Measurements from ENCODE around the gene TIPRL. TPM values are rescaled to one million over a fixed set of nuclear protein-coding genes. Genes with fewer than 3 reads are reported as not detected.
"Not testable (repeated sequence)": the region's sequence is repeated elsewhere in the genome, so short reads cannot be mapped to it uniquely, and the experiment has no call there.

Gene TIPRL
- total and polyA plus RNA-seq, 11 donors = 11.8 to 39.4 (median 32.7) TPM

DNA sequence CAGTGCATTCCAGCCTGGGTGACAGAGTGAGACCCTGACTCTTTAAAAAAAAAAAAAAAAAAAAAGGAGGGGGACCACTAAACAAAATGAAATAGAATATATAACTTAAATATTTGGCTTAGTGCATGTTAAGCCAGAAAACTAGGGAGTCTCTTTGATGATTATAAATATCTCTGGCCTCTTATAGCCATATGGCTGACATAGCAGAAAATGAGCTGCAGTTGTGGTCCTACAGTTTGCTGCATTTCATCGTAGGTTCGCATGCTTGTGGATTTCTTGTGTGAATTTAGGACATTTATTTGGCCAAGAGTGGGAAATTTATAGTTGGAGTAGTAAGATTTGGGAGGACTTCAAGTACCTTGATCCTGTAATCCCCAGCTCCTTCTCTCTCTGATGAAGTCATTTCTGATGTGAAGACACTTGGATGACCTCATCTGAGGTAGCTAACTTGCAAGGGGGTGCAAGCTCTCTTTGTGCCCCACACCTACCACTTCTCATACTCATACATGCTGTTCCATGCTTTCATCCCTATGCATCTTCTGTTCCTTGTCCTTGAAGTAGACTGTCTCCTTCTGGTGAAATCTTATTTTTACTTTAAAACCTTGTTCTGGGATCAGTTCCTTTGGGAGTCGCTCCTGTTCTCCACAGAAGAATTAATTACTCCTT is 6.4 kb upstream of the TIPRL start:
- Histone ChIP-seq H3K4me1 (no peaks in the 10 kb centered on the region), H3K4me3 (no peak overlapping the region), H3K9me3 (no peaks in the 10 kb centered on the region), H3K27me3 (peaks cover 0 to 2% (median 0%) of the 10 kb centered on the region in 9 donors), H3K27ac (no peak overlapping the region), H3K36me3 (no peaks in the 10 kb centered on the region)
- DNase-seq (no peak), ATAC-seq (no peak)
- intact Hi-C loops (cut with DNase I) = loop anchor here in 1 of 10 donors (10.0 kb wide), 1 partner anchor 238 kb away; the partner anchor contains the start of genes DCAF6 and MPC2
- TF ChIP-seq, protein P1, sequence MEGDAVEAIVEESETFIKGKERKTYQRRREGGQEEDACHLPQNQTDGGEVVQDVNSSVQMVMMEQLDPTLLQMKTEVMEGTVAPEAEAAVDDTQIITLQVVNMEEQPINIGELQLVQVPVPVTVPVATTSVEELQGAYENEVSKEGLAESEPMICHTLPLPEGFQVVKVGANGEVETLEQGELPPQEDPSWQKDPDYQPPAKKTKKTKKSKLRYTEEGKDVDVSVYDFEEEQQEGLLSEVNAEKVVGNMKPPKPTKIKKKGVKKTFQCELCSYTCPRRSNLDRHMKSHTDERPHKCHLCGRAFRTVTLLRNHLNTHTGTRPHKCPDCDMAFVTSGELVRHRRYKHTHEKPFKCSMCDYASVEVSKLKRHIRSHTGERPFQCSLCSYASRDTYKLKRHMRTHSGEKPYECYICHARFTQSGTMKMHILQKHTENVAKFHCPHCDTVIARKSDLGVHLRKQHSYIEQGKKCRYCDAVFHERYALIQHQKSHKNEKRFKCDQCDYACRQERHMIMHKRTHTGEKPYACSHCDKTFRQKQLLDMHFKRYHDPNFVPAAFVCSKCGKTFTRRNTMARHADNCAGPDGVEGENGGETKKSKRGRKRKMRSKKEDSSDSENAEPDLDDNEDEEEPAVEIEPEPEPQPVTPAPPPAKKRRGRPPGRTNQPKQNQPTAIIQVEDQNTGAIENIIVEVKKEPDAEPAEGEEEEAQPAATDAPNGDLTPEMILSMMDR (IDR thresholded peaks at IDR 0.05) = no peak
- no peak for TF ChIP-seq POLR2A (IDR thresholded peaks at IDR 0.05)
- 92 to 95% (median 93%) methylated on average over 3 of the region's 3 CpGs for WGBS, 4 donors

DNA sequence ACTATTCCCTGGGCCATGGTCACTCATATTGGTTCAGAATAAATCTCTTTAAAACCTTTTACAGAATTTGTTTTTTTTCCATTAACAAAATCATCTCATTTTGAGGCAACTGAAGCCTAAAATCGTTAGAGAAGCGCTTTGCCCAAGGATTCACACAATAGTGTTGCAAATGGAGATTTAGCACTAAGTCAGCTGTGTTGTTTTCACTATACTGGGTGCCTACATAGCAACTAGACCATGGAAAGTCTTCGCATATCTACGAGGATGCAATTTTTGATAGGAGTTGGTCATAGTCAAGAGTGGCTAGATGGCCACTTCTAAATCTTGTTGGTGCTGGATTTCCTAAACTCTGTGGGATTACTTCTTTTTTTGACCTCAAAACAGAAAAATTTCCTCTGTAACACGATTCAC is 530 bp upstream of the TIPRL start:
- intact Hi-C loops (cut with DNase I) = loop anchor here in 5 of 10 donors (5.0 to 10.0 kb wide), 3 partner anchors 36 to 243 kb away; partner anchors contain the start of genes SFT2D2 (in 4 of the 5), DCAF6 (in 1 of the 5) and MPC2 (in 1 of the 5)
- peak in 2 of 4 donors; percentile 2 to 10 for ATAC-seq

DNA sequence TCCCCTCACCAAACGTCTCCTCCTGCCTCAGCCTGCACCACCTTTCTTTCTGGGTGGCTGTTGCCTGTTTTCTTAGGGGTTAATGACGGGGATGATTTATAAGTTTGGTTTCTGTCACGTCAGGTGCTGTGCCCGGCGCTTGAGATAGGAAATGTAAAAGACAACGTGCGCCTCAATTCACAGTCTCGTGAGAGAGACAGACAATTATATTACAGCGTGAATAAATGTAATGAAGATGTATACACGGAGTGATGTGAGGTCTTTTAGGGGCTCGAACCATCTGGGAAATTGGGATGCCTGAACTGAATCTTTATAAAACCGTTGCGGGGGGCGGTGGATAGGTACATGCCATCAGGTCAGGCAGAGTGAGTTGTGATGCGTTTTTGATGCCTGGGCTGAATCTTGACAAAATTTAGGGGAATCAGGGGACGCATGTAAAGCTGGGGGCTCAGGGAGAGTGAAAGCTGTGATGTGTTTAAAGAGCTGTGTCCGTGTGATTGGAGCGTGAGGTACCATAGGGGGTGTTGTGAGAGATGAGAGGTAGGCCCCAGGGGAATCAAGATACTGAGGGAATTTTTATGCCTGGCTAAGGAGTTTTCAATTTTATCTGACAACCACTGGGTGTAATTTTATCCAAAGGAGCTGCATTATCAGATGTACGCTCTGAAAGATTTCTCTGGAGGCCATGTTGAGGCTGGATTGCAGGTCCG is 831 bp downstream of the TIPRL start:
- Histone ChIP-seq H3K27ac (peak overlapping the region; percentile 80 to 97 (median 92)), H3K36me3 (peaks cover 0 to 8% (median under 1%) of the 10 kb centered on the region in 9 donors), H3K4me3 (peak overlapping the region; percentile 74 to 88 (median 82)), H3K9me3 (no peaks in the 10 kb centered on the region), H3K27me3 (peaks cover 0 to 2% (median 0%) of the 10 kb centered on the region in 9 donors), H3K4me1 (peaks cover 0 to 19% (median 10%) of the 10 kb centered on the region in 12 donors)
- 4 to 6% (median 5%) methylated on average over 20 of the region's 20 CpGs for WGBS, 4 donors
- intact Hi-C loops (cut with DNase I) = loop anchor here in 5 of 10 donors (5.0 to 10.0 kb wide), 3 partner anchors 37 to 245 kb away; partner anchors contain the start of genes SFT2D2 (in 4 of the 5), DCAF6 (in 1 of the 5) and MPC2 (in 1 of the 5)
- ATAC-seq (no peak), DNase-seq (no peak)
- TF ChIP-seq POLR2A (IDR thresholded peaks at IDR 0.05) = no peak
- TF ChIP-seq, protein P1 (IDR thresholded peaks at IDR 0.05) = no peak

More for the DNA sequence above, 530 bp upstream of the TIPRL start:
- Histone ChIP-seq H3K36me3 (peaks cover 0 to 3% (median 0%) of the 10 kb centered on the region in 9 donors), H3K27me3 (peaks cover 0 to 2% (median 0%) of the 10 kb centered on the region in 9 donors), H3K4me3 (peak overlapping the region in 11 of 12 donors; percentile 74 to 88 (median 82)), H3K4me1 (peaks cover 0 to 19% (median 10%) of the 10 kb centered on the region in 12 donors), H3K27ac (peak overlapping the region; percentile 80 to 97 (median 92)), H3K9me3 (no peaks in the 10 kb centered on the region)
- no peak for DNase-seq
- WGBS, 4 donors = 68 to 74% (median 71%) methylated on average over 5 of the region's 5 CpGs
- TF ChIP-seq POLR2A (IDR thresholded peaks at IDR 0.05) = no peak
- TF ChIP-seq, protein P1 (IDR thresholded peaks at IDR 0.05) = no peak

DNA sequence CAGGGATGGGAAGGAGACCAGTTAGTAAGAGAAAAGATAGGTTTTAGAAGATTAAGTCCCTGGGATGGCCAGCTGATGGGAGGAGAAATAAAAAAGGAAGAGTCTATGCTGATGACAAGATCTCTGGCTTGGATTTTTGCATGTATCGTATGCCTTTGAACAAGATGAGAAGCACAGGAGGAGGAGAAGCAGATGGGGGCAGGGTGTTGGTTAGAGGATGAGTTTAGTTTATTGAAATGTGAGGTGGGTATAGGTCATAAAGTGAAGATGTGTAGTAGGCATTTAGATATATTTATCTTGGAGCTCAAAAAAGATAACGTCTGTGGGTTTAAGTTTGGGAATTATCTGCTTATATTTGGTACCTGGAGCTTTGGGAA is 1.4 kb downstream of the TIPRL start:
- Histone ChIP-seq H3K27ac (peak overlapping the region in 6 of 12 donors; percentile 89 to 97 (median 95)), H3K27me3 (no peaks in the 10 kb centered on the region), H3K4me3 (peak overlapping the region in 11 of 12 donors; percentile 74 to 88 (median 82)), H3K4me1 (peaks cover 0 to 19% (median 10%) of the 10 kb centered on the region in 12 donors), H3K9me3 (no peaks in the 10 kb centered on the region), H3K36me3 (peaks cover 0 to 13% (median 6%) of the 10 kb centered on the region in 9 donors)
- ATAC-seq (no peak), DNase-seq (no peak)
- intact Hi-C loops (cut with DNase I) = no loop called here
- no peak for TF ChIP-seq POLR2A (IDR thresholded peaks at IDR 0.05)
- TF ChIP-seq, protein P1 (IDR thresholded peaks at IDR 0.05) = no peak
- WGBS, 4 donors = 39 to 48% (median 43%) methylated on average over 2 of the region's 2 CpGs

DNA sequence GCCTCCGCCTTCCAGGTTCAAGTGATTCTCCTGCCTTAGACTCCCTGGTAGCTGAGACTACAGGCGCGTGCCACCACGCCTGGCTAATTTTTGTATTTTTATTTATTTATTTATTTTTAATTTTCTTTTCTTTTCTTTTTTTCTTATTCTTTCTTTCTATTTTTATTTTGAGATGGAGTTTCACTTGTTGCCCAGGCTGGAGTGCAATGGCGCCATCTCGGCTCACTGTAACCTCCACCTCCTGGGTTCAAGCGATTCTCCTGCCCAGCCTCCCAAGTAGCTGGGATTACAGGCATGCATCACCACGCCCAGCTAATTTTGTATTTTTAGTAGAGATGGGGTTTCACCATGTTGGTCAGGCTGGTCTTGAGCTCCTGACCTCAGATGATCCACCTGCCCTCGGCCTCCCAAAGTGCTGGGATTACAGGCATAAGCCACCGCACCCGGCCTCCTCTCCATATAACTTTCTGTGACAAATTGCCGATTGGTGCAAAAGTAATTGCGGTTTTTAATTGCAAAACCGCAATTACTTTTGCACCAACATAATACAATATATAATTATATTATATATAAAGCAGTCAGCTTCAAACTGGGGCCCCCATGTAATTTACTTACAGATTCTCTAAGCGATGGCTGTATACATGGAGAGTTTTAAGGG is 2.4 kb downstream of the TIPRL start:
- ATAC-seq; H3K27me3 ChIP-seq; H3K9me3 ChIP-seq; DNase-seq; H3K27ac ChIP-seq; intact Hi-C loops (cut with DNase I); H3K4me3 ChIP-seq: not testable (repeated sequence)
- WGBS, 4 donors = 96 to 98% (median 97%) methylated on average over 15 of the region's 15 CpGs
- peaks cover 0 to 19% (median 10%) of the 10 kb centered on the region in 12 donors for H3K4me1 ChIP-seq
- peaks cover 0 to 19% (median 14%) of the 10 kb centered on the region in 9 donors for H3K36me3 ChIP-seq

Data from heart left ventricle (tissue), 16 donors.